Trophoblast cell (in vitro differentiated cells and primary cell): ENCODE measurements around the gene ROR2.

Experiments used
- DNase-seq, 2 donors: peaks; one replicate each; pipeline ENCODE4 v3.0.0-alpha.2; 2016
- H2AFZ ChIP-seq: 2 replicates; pipeline ENCODE4 v1.6.1; 2013; ENCODE audit warnings: low read length, moderate library complexity, mild to moderate bottlenecking; ENCODE audit not compliant: insufficient read depth, poor library complexity
- H2AK5ac ChIP-seq: 2 replicates; pipeline ENCODE4 v1.6.1; 2013; ENCODE audit warnings: mild to moderate bottlenecking, low read length
- H2BK120ac ChIP-seq: 2 replicates; pipeline ENCODE4 v1.6.1; 2013; ENCODE audit warnings: low read length, mild to moderate bottlenecking, moderate library complexity; ENCODE audit not compliant: insufficient read depth, poor library complexity
- H2BK12ac ChIP-seq: 2 replicates; pipeline ENCODE4 v1.6.1; 2013; ENCODE audit warnings: mild to moderate bottlenecking, low read length, moderate library complexity
- H2BK5ac ChIP-seq: 2 replicates; pipeline ENCODE4 v1.6.1; 2013; ENCODE audit warnings: low read length, low read depth, moderate library complexity, mild to moderate bottlenecking; ENCODE audit not compliant: poor library complexity
- H3K14ac ChIP-seq: 2 replicates; pipeline ENCODE4 v1.6.1; 2013; ENCODE audit warnings: mild to moderate bottlenecking, low read length
- H3K18ac ChIP-seq: 2 replicates; pipeline ENCODE4 v1.6.1; 2013; ENCODE audit warnings: mild to moderate bottlenecking, low read length
- H3K23ac ChIP-seq: 2 replicates; pipeline ENCODE4 v1.6.1; 2013; ENCODE audit warnings: low read length
- H3K27ac ChIP-seq: 2 replicates; pipeline ENCODE4 v1.5.1; 2013; ENCODE audit warnings: low read depth, mild to moderate bottlenecking, inconsistent platforms, low read length, moderate library complexity
- H3K27me3 ChIP-seq: 2 replicates; pipeline ENCODE4 v1.6.1; 2013; ENCODE audit warnings: inconsistent platforms, mild to moderate bottlenecking, low read length, moderate library complexity; ENCODE audit not compliant: insufficient read depth
- H3K36me3 ChIP-seq, 2 experiments: 1 replicate in 1 of 2; 2 replicates in 1 of 2; pipeline ENCODE4 v1.6.1; 2013; ENCODE audit warnings: low read length in 2 of 2, mild to moderate bottlenecking in 2 of 2, moderate library complexity in 1 of 2; ENCODE audit not compliant: insufficient read depth in 2 of 2, control insufficient read depth in 1 of 2
- H3K4ac ChIP-seq: 2 replicates; pipeline ENCODE4 v1.6.1; 2013; ENCODE audit warnings: low read depth, mild to moderate bottlenecking, low read length, moderate library complexity
- H3K4me1 ChIP-seq, 2 experiments: 1 replicate in 1 of 2; 2 replicates in 1 of 2; pipeline ENCODE4 v1.6.1; 2013; ENCODE audit warnings: low read length in 2 of 2, mild to moderate bottlenecking in 2 of 2, moderate library complexity in 1 of 2; ENCODE audit not compliant: insufficient read depth in 2 of 2, control insufficient read depth in 1 of 2
- H3K4me2 ChIP-seq: 2 replicates; pipeline ENCODE4 v1.6.1; 2013; ENCODE audit warnings: inconsistent platforms, mild to moderate bottlenecking, low read length, moderate library complexity
- H3K4me3 ChIP-seq: 2 replicates; pipeline ENCODE4 v1.5.1; 2013; ENCODE audit warnings: mild to moderate bottlenecking, low read depth, low read length, inconsistent platforms
- H3K79me1 ChIP-seq: one replicate; pipeline ENCODE4 v1.6.1; 2013; ENCODE audit warnings: low read length
- H3K79me2 ChIP-seq: 2 replicates; pipeline ENCODE4 v1.6.1; 2013; ENCODE audit warnings: low read length, mild to moderate bottlenecking; ENCODE audit not compliant: control insufficient read depth, insufficient read depth, poor library complexity
- H3K9ac ChIP-seq: 2 replicates; pipeline ENCODE4 v1.6.1; 2013; ENCODE audit warnings: mild to moderate bottlenecking, low read length
- H3K9me3 ChIP-seq: 2 replicates; pipeline ENCODE4 v1.6.1; 2013; ENCODE audit warnings: low read depth, mild to moderate bottlenecking, control low read depth, inconsistent platforms, low read length; ENCODE audit not compliant: insufficient read depth
- H4K12ac ChIP-seq: 2 replicates; pipeline ENCODE4 v1.6.1; 2013; ENCODE audit warnings: low read depth, mild to moderate bottlenecking, low read length, moderate library complexity
- H4K8ac ChIP-seq: 2 replicates; pipeline ENCODE4 v1.6.1; 2013; ENCODE audit warnings: low read depth, mild to moderate bottlenecking, low read length, moderate library complexity
- H4K91ac ChIP-seq: one replicate; pipeline ENCODE4 v1.6.1; 2013; ENCODE audit warnings: low read depth, mild to moderate bottlenecking, low read length, moderate library complexity
- WGBS: extraction: QIAGEN DNeasy Blood & Tissue Kit; methylation state at CpG from one replicate; pipeline ENCODE4 v1.1.7; 2013; ENCODE audit warnings: missing lambda C conversion rate; ENCODE audit not compliant: insufficient read length, insufficient coverage; ENCODE audit errors: extremely low coverage; 5-methylcytosine and 5-hydroxymethylcytosine counted together

Gene ROR2

DNA sequence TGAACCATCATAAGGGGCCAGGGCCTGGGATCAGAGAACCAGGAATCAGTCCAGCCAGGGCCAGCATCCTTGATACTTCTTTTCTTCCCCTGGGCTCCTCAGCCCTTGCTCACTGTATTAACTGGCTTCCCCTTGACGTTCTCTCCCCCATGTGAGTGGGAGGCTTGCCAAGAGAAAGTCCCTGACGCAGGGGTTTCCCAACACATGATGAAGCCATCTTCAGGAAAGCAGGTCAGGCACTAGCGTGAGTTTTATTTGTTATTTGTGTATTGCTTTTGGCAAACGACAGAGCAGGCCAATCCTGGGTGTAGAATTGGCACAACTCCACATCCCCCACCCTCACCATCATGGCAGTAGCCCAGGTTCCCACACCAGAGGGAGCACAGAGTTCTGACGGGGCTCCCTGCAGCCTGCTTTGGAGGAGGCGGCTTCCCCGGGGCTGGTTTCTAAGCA, 360.9 kb downstream of the ROR2 start:
- Histone ChIP-seq H4K8ac (no peak overlapping the region), H3K36me3 (no peaks in the 10 kb centered on the region), H3K4me2 (no peak overlapping the region), H3K4me1 (no peaks in the 10 kb centered on the region), H3K27ac (no peak overlapping the region), H4K91ac (no peak overlapping the region), H3K4ac (no peak overlapping the region), H2BK12ac (no peak overlapping the region), H4K12ac (no peak overlapping the region), H3K79me2 (no peaks in the 10 kb centered on the region), H3K9ac (no peak overlapping the region), H3K18ac (no peak overlapping the region), H2AFZ (no peak overlapping the region), H3K27me3 (no peaks in the 10 kb centered on the region), H3K9me3 (peaks cover 2% of the 10 kb centered on the region), H2BK120ac (no peak overlapping the region), H3K14ac (no peak overlapping the region), H2BK5ac (no peak overlapping the region), H3K79me1 (no peaks in the 10 kb centered on the region), H3K23ac (no peak overlapping the region), H3K4me3 (no peak overlapping the region), H2AK5ac (no peak overlapping the region)
- DNase-seq: peak in 1 of 2 donors; percentile 4
- WGBS: no CpG with 5 or more reads among the region's 7 CpGs

DNA sequence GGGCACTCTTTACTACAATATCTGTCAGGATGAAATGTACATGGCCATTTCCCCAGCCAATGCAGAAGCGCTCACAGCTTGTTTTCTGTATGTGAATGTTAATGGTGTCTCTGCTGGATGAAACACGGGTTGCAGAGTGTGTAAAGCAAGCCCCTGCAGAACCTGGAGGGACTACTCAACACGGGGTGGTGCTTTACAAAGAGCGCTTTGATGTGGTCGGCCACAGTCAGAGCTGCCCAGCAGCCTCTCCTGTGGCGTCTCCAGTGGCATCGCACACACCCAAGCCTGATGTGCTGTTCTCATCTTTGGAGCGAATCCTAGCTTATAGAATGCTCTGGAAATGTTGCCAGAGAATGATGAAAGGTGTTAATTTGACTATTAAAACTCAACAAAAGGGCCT, 363.7 kb downstream of the ROR2 start:
- H2AFZ ChIP-seq: no peak overlapping the region
- H3K4ac ChIP-seq: no peak overlapping the region
- no peaks in the 10 kb centered on the region for H3K79me1 ChIP-seq
- no peak overlapping the region for H2BK120ac ChIP-seq
- no peaks in the 10 kb centered on the region for H3K36me3 ChIP-seq
- H4K91ac ChIP-seq: no peak overlapping the region
- no peaks in the 10 kb centered on the region for H3K79me2 ChIP-seq
- H3K9ac ChIP-seq: no peak overlapping the region
- H3K27me3 ChIP-seq: no peaks in the 10 kb centered on the region
- no CpG with 5 or more reads among the region's 8 CpGs for WGBS
- H3K27ac ChIP-seq: no peak overlapping the region
- no peak overlapping the region for H3K14ac ChIP-seq
- no peak overlapping the region for H4K8ac ChIP-seq
- H2BK12ac ChIP-seq: no peak overlapping the region
- no peak overlapping the region for H2BK5ac ChIP-seq
- no peak overlapping the region for H3K4me2 ChIP-seq
- no peak overlapping the region for H4K12ac ChIP-seq
- no peak overlapping the region for H2AK5ac ChIP-seq
- no peak overlapping the region for H3K23ac ChIP-seq
- peaks cover 2% of the 10 kb centered on the region for H3K9me3 ChIP-seq
- no peak overlapping the region for H3K18ac ChIP-seq
- DNase-seq: no peak
- no peaks in the 10 kb centered on the region for H3K4me1 ChIP-seq
- H3K4me3 ChIP-seq: no peak overlapping the region

DNA sequence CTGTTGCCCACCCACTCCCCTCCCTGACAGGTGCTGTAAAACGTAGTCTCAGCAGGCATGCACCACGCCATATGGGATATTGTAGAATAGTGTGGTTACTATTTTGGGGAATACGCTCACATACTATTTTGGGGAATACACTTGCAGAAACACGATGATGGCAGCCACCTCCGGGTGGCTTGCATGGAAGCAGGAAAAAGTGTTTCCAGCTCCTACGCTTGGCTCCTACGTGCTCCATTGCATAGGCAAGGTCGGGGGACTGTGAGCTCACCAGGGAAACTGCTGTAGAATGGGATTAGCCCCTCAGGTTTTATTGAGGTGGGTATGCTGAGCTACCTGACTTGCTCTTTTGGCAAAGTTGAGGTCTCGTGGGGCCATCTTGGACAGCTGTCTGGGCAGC, 366.1 kb downstream of the ROR2 start:
- Histone ChIP-seq H4K8ac (no peak overlapping the region), H3K27ac (no peak overlapping the region), H3K36me3 (no peaks in the 10 kb centered on the region), H3K9me3 (peaks cover 4% of the 10 kb centered on the region), H3K79me1 (no peaks in the 10 kb centered on the region), H2AK5ac (no peak overlapping the region), H3K4ac (no peak overlapping the region), H3K4me3 (no peak overlapping the region), H2AFZ (no peak overlapping the region), H3K9ac (no peak overlapping the region), H3K27me3 (no peaks in the 10 kb centered on the region), H4K91ac (no peak overlapping the region), H2BK5ac (no peak overlapping the region), H3K4me2 (no peak overlapping the region), H3K79me2 (no peaks in the 10 kb centered on the region), H3K14ac (no peak overlapping the region), H3K18ac (no peak overlapping the region), H2BK120ac (no peak overlapping the region), H3K23ac (no peak overlapping the region), H3K4me1 (no peaks in the 10 kb centered on the region), H4K12ac (no peak overlapping the region), H2BK12ac (no peak overlapping the region)
- WGBS: no CpG with 5 or more reads among the region's 9 CpGs
- no peak for DNase-seq

GRCh38 chr9:91583161-91583875, 366.7 kb downstream of the ROR2 start:
- H3K23ac ChIP-seq: no peak overlapping the region
- H2BK5ac ChIP-seq: no peak overlapping the region

More at GRCh38 chr9:91583161-91583875, 366.7 kb downstream of the ROR2 start:
- no peak overlapping the region for H3K27ac ChIP-seq
- H4K91ac ChIP-seq: no peak overlapping the region
- H3K9ac ChIP-seq: no peak overlapping the region
- H3K14ac ChIP-seq: no peak overlapping the region
- H3K27me3 ChIP-seq: no peaks in the 10 kb centered on the region
- H2AK5ac ChIP-seq: no peak overlapping the region
- H3K9me3 ChIP-seq: peaks cover 4% of the 10 kb centered on the region
- H4K8ac ChIP-seq: no peak overlapping the region
- H2BK12ac ChIP-seq: no peak overlapping the region
- H2AFZ ChIP-seq: no peak overlapping the region
- no peak overlapping the region for H4K12ac ChIP-seq
- H3K18ac ChIP-seq: no peak overlapping the region
- no peak overlapping the region for H3K4me3 ChIP-seq
- no peaks in the 10 kb centered on the region for H3K79me1 ChIP-seq
- H3K4me1 ChIP-seq: no peaks in the 10 kb centered on the region
- no peak overlapping the region for H2BK120ac ChIP-seq
- no peaks in the 10 kb centered on the region for H3K79me2 ChIP-seq
- no peak overlapping the region for H3K4me2 ChIP-seq
- DNase-seq: no peak
- no peaks in the 10 kb centered on the region for H3K36me3 ChIP-seq
- no peak overlapping the region for H3K4ac ChIP-seq
